HepG2 (cell line): ENCODE data around the gene FIBP. TPM values are rescaled to one million over a fixed set of nuclear protein-coding genes. Genes with fewer than 3 reads are reported as not detected.
A peak's percentile ranks its signal among the peaks of the same experiment; 100 is the strongest.

Source experiments
- ARNT2 ChIP-seq: sonication (generic); formaldehyde crosslinking; IDR thresholded peaks from 2 replicates; pipeline ENCODE4 v1.8.0; 2022; ENCODE audit warnings: mild to moderate bottlenecking, low read depth, missing genetic modification reagents, moderate library complexity
- EP300 ChIP-seq, 3 experiments: sonication (generic) in 1 of 3; formaldehyde crosslinking in 1 of 3; IDR thresholded peaks; 2 replicates each; pipeline versions ENCODE4 v1.5.1 to v1.6.1; 2011 to 2020; ENCODE audit warnings: low read depth in 2 of 3, low read length in 2 of 3, borderline replicate concordance in 1 of 3, improper control_type of control experiment in 1 of 3, mild to moderate bottlenecking in 1 of 3, missing genetic modification reagents in 1 of 3, moderate library complexity in 1 of 3
- FOXA3 ChIP-seq: IDR thresholded peaks from 2 replicates; pipeline ENCODE4 v1.6.1; 2016; ENCODE audit warnings: missing genetic modification reagents, missing compliant biosample characterization
- ISL2 ChIP-seq: sonication (generic); formaldehyde crosslinking; IDR thresholded peaks from 2 replicates; pipeline ENCODE4 v1.5.0; 2020; ENCODE audit warnings: missing genetic modification reagents
- MED1 ChIP-seq: sonication (generic); formaldehyde crosslinking; IDR thresholded peaks from 2 replicates; pipeline ENCODE4 v1.4.0; 2020; ENCODE audit warnings: missing genetic modification reagents
- NR3C1 ChIP-seq: sonication (generic); formaldehyde crosslinking; IDR thresholded peaks from 2 replicates; pipeline ENCODE4 v1.4.0; 2020; ENCODE audit warnings: missing genetic modification reagents
- POLR2G ChIP-seq: fragments of 200-400 bp; formaldehyde crosslinking; IDR thresholded peaks from 2 replicates; pipeline ENCODE4 v1.6.1; 2018; ENCODE audit warnings: mild to moderate bottlenecking, low read depth, low read length, moderate library complexity
- ZFYVE20 ChIP-seq: sonication (generic); formaldehyde crosslinking; IDR thresholded peaks from 2 replicates; pipeline ENCODE4 v1.8.0; 2023; ENCODE audit warnings: low read depth, mild to moderate bottlenecking, moderate library complexity, missing genetic modification reagents, borderline replicate concordance
- ZNF468 ChIP-seq: sonication (generic); formaldehyde crosslinking; IDR thresholded peaks from 2 replicates; pipeline ENCODE4 v1.8.0; 2022; ENCODE audit warnings: mild to moderate bottlenecking, moderate library complexity, missing genetic modification reagents
- ZNF496 ChIP-seq: sonication (generic); formaldehyde crosslinking; IDR thresholded peaks from 2 replicates; pipeline ENCODE4 v1.8.1; 2023; ENCODE audit warnings: mild to moderate bottlenecking, moderate library complexity, missing genetic modification reagents; ENCODE audit not compliant: insufficient replicate concordance
- ZNF564 ChIP-seq: sonication (generic); formaldehyde crosslinking; IDR thresholded peaks from 2 replicates; pipeline ENCODE4 v1.8.1; 2023; ENCODE audit warnings: mild to moderate bottlenecking, missing genetic modification reagents
- polyA plus RNA-seq, 8 experiments: library from polyadenylated mRNA; depleted of rRNA in 3 of 8; stranded (reverse) in 7 of 8; unstranded in 1 of 8; fragments of >200 nt; fragmentation: Illumina TruSeq in 4 of 8; extraction: Trizol in 4 of 8; gene quantifications; 2 replicates each; pipeline versions ENCODE4 v1.2.1 to v1.2.3, GENCODE V29; 2011 to 2016; ENCODE audit warnings: low read depth in 4 of 8, missing spikeins in 1 of 8, mixed read lengths in 1 of 8; ENCODE audit not compliant: insufficient read depth in 1 of 8
- total RNA-seq, 5 experiments: library from RNA; depleted of rRNA; stranded (reverse); fragments of >200 nt; fragmentation: Illumina TruSeq; extraction: Trizol; gene quantifications; 2 replicates each; pipeline ENCODE4 v1.2.3, GENCODE V29; 2016; ENCODE audit warnings: low read depth in 1 of 5
- TF ChIP-seq, protein P1 (sequence below): sonication (generic); formaldehyde crosslinking; IDR thresholded peaks from 2 replicates; pipeline ENCODE4 v1.4.0; 2020; ENCODE audit warnings: missing genetic modification reagents, mild to moderate bottlenecking, borderline replicate concordance
- TF ChIP-seq, protein P2 (sequence below): sonication (generic); formaldehyde crosslinking; IDR thresholded peaks from 2 replicates; pipeline ENCODE4 v1.5.1; 2020; ENCODE audit warnings: mild to moderate bottlenecking, missing genetic modification reagents
- TF ChIP-seq, protein P3 (sequence below): sonication (generic); formaldehyde crosslinking; IDR thresholded peaks from 2 replicates; pipeline ENCODE4 v1.4.0; 2020; ENCODE audit warnings: missing genetic modification reagents
- TF ChIP-seq, protein P4 (sequence below): sonication (generic); formaldehyde crosslinking; IDR thresholded peaks from 2 replicates; pipeline ENCODE4 v1.5.0; 2020; ENCODE audit warnings: missing genetic modification reagents, mild to moderate bottlenecking, borderline replicate concordance
- TF ChIP-seq, protein P5 (sequence below): sonication (generic); formaldehyde crosslinking; IDR thresholded peaks from 2 replicates; pipeline ENCODE4 v1.5.1; 2020; ENCODE audit warnings: mild to moderate bottlenecking, missing genetic modification reagents, moderate library complexity

Gene FIBP
- total and polyA plus RNA-seq, 2 of the 13 experiments (the other 11 are each of a cell fraction or from before 2014, with no cell fraction given): 42.9 to 62.1 TPM

DNA sequence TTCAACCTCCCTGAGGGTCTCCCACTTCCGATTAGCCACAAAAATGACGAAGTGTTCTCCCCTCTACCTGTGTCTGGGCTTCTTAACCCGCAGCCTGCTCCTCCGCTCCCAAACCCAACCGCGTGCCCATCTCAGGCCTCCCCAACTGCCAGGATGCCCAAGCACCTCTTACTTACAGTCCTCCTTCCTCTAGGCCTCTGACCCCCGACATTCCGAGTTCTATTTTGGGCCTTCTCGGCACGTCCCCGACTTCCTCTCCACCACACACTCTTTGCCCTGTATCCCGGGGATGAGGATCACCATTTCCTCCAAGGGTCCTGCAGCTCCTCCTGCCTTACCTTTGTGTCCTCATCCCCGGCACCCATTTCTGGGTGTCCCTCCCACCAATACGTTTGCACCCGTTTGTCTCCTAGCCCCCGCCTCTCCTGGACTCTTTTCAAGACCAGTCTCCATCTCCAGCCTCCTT lies 28.4 kb downstream of the FIBP start (continued):
- TF ChIP-seq, protein P1, sequence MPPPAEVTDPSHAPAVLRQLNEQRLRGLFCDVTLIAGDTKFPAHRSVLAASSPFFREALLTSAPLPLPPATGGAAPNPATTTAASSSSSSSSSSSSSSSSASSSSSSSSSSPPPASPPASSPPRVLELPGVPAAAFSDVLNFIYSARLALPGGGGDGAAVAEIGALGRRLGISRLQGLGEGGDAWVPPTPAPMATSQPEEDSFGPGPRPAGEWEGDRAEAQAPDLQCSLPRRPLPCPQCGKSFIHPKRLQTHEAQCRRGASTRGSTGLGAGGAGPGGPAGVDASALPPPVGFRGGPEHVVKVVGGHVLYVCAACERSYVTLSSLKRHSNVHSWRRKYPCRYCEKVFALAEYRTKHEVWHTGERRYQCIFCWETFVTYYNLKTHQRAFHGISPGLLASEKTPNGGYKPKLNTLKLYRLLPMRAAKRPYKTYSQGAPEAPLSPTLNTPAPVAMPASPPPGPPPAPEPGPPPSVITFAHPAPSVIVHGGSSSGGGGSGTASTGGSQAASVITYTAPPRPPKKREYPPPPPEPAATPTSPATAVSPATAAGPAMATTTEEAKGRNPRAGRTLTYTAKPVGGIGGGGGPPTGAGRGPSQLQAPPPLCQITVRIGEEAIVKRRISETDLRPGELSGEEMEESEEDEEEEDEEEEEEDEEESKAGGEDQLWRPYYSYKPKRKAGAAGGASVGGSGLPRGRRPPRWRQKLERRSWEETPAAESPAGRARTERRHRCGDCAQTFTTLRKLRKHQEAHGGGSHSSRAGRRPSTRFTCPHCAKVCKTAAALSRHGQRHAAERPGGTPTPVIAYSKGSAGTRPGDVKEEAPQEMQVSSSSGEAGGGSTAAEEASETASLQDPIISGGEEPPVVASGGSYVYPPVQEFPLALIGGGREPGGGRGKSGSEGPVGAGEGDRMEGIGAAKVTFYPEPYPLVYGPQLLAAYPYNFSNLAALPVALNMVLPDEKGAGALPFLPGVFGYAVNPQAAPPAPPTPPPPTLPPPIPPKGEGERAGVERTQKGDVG: no peak
- TF ChIP-seq ZNF496 (CRISPR knock-in tag): no peak
- no peak for TF ChIP-seq ISL2 (CRISPR knock-in tag)
- 0 out of 2 replicates have a peak, but pooled peaks have one; percentile 12 for TF ChIP-seq NR3C1 (CRISPR knock-in tag)
- TF ChIP-seq EP300 (IDR thresholded peaks at IDR 0.05; ENCODE audit: low read depth in 2 of 2, low read length in 2 of 2): peak in 1 of 2 experiments; percentile 74; a peak in 1 of 4 replicates
- TF ChIP-seq EP300 (CRISPR knock-in tag; IDR thresholded peaks at IDR 0.05; ENCODE audit: borderline replicate concordance): no peak
- TF ChIP-seq, protein P2, sequence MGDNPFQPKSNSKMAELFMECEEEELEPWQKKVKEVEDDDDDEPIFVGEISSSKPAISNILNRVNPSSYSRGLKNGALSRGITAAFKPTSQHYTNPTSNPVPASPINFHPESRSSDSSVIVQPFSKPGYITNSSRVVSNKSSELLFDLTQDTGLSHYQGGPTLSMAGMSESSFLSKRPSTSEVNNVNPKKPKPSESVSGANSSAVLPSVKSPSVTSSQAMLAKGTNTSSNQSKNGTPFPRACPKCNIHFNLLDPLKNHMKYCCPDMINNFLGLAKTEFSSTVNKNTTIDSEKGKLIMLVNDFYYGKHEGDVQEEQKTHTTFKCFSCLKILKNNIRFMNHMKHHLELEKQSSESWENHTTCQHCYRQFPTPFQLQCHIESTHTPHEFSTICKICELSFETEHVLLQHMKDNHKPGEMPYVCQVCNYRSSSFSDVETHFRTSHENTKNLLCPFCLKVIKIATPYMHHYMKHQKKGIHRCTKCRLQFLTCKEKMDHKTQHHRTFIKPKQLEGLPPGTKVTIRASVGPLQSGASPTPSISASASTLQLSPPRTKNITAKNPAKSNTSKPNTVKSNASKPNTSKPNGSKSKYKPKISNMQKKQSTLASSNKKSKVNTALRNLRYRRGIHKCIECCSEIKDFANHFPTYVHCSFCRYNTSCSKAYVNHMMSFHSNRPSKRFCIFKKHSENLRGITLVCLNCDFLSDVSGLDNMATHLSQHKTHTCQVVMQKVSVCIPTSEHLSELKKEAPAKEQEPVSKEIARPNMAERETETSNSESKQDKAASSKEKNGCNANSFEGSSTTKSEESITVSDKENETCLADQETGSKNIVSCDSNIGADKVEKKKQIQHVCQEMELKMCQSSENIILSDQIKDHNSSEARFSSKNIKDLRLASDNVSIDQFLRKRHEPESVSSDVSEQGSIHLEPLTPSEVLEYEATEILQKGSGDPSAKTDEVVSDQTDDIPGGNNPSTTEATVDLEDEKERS (CRISPR knock-in tag): 0 out of 2 replicates have a peak, but pooled peaks have one; percentile 17
- TF ChIP-seq ARNT2 (CRISPR knock-in tag): no peak
- TF ChIP-seq, protein P3, sequence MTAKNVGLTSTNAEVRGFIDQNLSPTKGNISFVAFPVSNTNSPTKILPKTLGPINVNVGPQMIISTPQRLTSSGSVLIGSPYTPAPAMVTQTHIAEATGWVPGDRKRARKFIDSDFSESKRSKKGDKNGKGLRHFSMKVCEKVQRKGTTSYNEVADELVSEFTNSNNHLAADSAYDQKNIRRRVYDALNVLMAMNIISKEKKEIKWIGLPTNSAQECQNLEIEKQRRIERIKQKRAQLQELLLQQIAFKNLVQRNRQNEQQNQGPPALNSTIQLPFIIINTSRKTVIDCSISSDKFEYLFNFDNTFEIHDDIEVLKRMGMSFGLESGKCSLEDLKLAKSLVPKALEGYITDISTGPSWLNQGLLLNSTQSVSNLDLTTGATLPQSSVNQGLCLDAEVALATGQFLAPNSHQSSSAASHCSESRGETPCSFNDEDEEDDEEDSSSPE: no peak
- TF ChIP-seq ZFYVE20 (CRISPR knock-in tag): no peak
- TF ChIP-seq ZNF468: no peak
- TF ChIP-seq ZNF564 (CRISPR knock-in tag): 0 out of 2 replicates have a peak, but pooled peaks have one; percentile 58
- TF ChIP-seq, protein P4, sequence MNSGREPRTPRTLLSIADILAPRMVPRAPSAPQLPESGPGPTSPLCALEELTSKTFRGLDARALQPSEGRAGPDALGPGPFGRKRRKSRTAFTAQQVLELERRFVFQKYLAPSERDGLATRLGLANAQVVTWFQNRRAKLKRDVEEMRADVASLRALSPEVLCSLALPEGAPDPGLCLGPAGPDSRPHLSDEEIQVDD (CRISPR knock-in tag): no peak
- TF ChIP-seq MED1 (CRISPR knock-in tag): no peak
- TF ChIP-seq, protein P5, sequence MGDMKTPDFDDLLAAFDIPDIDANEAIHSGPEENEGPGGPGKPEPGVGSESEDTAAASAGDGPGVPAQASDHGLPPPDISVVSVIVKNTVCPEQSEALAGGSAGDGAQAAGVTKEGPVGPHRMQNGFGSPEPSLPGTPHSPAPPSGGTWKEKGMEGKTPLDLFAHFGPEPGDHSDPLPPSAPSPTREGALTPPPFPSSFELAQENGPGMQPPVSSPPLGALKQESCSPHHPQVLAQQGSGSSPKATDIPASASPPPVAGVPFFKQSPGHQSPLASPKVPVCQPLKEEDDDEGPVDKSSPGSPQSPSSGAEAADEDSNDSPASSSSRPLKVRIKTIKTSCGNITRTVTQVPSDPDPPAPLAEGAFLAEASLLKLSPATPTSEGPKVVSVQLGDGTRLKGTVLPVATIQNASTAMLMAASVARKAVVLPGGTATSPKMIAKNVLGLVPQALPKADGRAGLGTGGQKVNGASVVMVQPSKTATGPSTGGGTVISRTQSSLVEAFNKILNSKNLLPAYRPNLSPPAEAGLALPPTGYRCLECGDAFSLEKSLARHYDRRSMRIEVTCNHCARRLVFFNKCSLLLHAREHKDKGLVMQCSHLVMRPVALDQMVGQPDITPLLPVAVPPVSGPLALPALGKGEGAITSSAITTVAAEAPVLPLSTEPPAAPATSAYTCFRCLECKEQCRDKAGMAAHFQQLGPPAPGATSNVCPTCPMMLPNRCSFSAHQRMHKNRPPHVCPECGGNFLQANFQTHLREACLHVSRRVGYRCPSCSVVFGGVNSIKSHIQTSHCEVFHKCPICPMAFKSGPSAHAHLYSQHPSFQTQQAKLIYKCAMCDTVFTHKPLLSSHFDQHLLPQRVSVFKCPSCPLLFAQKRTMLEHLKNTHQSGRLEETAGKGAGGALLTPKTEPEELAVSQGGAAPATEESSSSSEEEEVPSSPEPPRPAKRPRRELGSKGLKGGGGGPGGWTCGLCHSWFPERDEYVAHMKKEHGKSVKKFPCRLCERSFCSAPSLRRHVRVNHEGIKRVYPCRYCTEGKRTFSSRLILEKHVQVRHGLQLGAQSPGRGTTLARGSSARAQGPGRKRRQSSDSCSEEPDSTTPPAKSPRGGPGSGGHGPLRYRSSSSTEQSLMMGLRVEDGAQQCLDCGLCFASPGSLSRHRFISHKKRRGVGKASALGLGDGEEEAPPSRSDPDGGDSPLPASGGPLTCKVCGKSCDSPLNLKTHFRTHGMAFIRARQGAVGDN: peak; percentile 61
- no peak for TF ChIP-seq FOXA3
- peak; percentile 13; the same call in 1 of the 2 replicates for TF ChIP-seq POLR2G
